HS-27A (cell line): ENCODE data around the gene CENPK.
"Not testable (repeated sequence)": the region's sequence is repeated elsewhere in the genome, so short reads cannot be mapped to it uniquely, and the experiment has no call there.

Experiments used
- DNase-seq: peaks from one replicate; pipeline ENCODE4 v3.0.0-alpha.2; 2012; ENCODE audit warnings: low read depth, missing footprints

The CENPK gene

GRCh38 chr5:65506961-65507360, 56.0 kb downstream of the CENPK start:
- no peak for DNase-seq

- DNase-seq = no peak
Observed at GRCh38 chr5:65489119-65489518, 73.8 kb downstream of the CENPK start.

GRCh38 chr5:65488038-65488687, 74.8 kb downstream of the CENPK start:
- DNase-seq = not testable (repeated sequence)

GRCh38 chr5:65486803-65487202, 76.2 kb downstream of the CENPK start:
- DNase-seq = not testable (repeated sequence)

GRCh38 chr5:65485405-65485804, 77.6 kb downstream of the CENPK start:
- no peak for DNase-seq

- no peak for DNase-seq
Observed at GRCh38 chr5:65483546-65484346, 79.2 kb downstream of the CENPK start.

GRCh38 chr5:65482736-65483545, 80.0 kb downstream of the CENPK start:
- DNase-seq = no peak

GRCh38 chr5:65482296-65482735, 80.7 kb downstream of the CENPK start:
- no peak for DNase-seq

- DNase-seq = no peak
Observed at GRCh38 chr5:65481635-65482295, 81.2 kb downstream of the CENPK start, which contains the start of gene ADAMTS6. Gene ADAMTS6, minus strand, starts transcription at chr5:65481920. Its CDS starts 8,247 bp downstream, at chr5:65473673.

GRCh38 chr5:65481171-65481581, 81.8 kb downstream of the CENPK start:
- DNase-seq = no peak

GRCh38 chr5:65480306-65480865, 82.6 kb downstream of the CENPK start:
- no peak for DNase-seq

- no peak for DNase-seq
Observed at GRCh38 chr5:65479527-65479926, 83.4 kb downstream of the CENPK start.

GRCh38 chr5:65478336-65478735, 84.6 kb downstream of the CENPK start:
- DNase-seq = no peak

- DNase-seq = no peak
Observed at GRCh38 chr5:65475895-65476294, 87.1 kb downstream of the CENPK start.

GRCh38 chr5:65475336-65475735, 87.6 kb downstream of the CENPK start:
- no peak for DNase-seq

- DNase-seq = no peak
Observed at GRCh38 chr5:65474130-65474711, 88.7 kb downstream of the CENPK start.

GRCh38 chr5:65468633-65469032, 94.3 kb downstream of the CENPK start:
- no peak for DNase-seq
